Chondrocyte (in vitro differentiated cells): ENCODE measurements around the gene ATAD2B. TPM values are rescaled to one million over a fixed set of nuclear protein-coding genes. Genes with fewer than 3 reads are reported as not detected.
"Not testable (repeated sequence)": the region's sequence is repeated elsewhere in the genome, so short reads cannot be mapped to it uniquely, and the experiment has no call there.

Experiments used
- DNase-seq: peaks from one replicate; pipeline ENCODE4 v3.0.0; 2021; ENCODE audit warnings: mixed read lengths, low spot score
- H3K27ac Mint-ChIP-seq: one replicate; pipeline ENCODE4 v1.8.0; 2021; ENCODE audit warnings: mild to moderate bottlenecking, moderate library complexity, mixed read lengths; ENCODE audit not compliant: unreplicated experiment
- H3K27me3 Mint-ChIP-seq: 2 replicates; pipeline ENCODE4 v1.8.0; 2021; ENCODE audit warnings: low read depth, mixed read lengths
- H3K36me3 Mint-ChIP-seq: 2 replicates; pipeline ENCODE4 v1.8.0; 2021; ENCODE audit warnings: low read depth, mixed read lengths
- H3K4me1 Mint-ChIP-seq: 2 replicates; pipeline ENCODE4 v1.8.0; 2021; ENCODE audit warnings: low read depth, mild to moderate bottlenecking, mixed read lengths
- H3K4me3 Mint-ChIP-seq: one replicate; pipeline ENCODE4 v1.8.0; 2021; ENCODE audit warnings: mild to moderate bottlenecking, moderate library complexity, mixed read lengths; ENCODE audit not compliant: unreplicated experiment
- H3K9me3 Mint-ChIP-seq: 2 replicates; pipeline ENCODE4 v1.8.0; 2021; ENCODE audit warnings: low read depth, mixed read lengths
- CTCF ChIP-seq: fragments of 200-600 bp; sonication (generic); IDR thresholded peaks from 2 replicates; pipeline ENCODE4 v1.5.0; 2021; ENCODE audit warnings: antibody characterized with exemption, mild to moderate bottlenecking, moderate library complexity
- total RNA-seq: library from RNA; stranded (reverse); gene quantifications from 3 replicates; pipeline ENCODE4 v1.2.1, GENCODE V29; 2021

The ATAD2B gene
- total RNA-seq, 1 donor from 2014 or later, result 15.9 TPM

- no peak for DNase-seq
- no peak overlapping the region for H3K27ac Mint-ChIP-seq
Observed at GRCh38 chr2:23782646-23783045, 144.3 kb downstream of the ATAD2B start.

GRCh38 chr2:23782126-23782525 lies 144.8 kb downstream of the ATAD2B start:
- Mint-ChIP-seq H3K27me3 (no peaks in the 10 kb centered on the region), H3K9me3 (no peaks in the 10 kb centered on the region), H3K4me3 (no peak overlapping the region), H3K4me1 (no peaks in the 10 kb centered on the region), H3K27ac (no peak overlapping the region), H3K36me3 (peaks cover 15% of the 10 kb centered on the region)
- TF ChIP-seq CTCF, result no peak
- DNase-seq, result no peak

More at GRCh38 chr2:23782646-23783045, 144.3 kb downstream of the ATAD2B start:
- H3K4me3 Mint-ChIP-seq, result no peak overlapping the region
- H3K36me3 Mint-ChIP-seq, result peaks cover 13% of the 10 kb centered on the region
- no peaks in the 10 kb centered on the region for H3K27me3 Mint-ChIP-seq
- no peak for TF ChIP-seq CTCF
- H3K4me1 Mint-ChIP-seq, result no peaks in the 10 kb centered on the region
- no peaks in the 10 kb centered on the region for H3K9me3 Mint-ChIP-seq

GRCh38 chr2:23780465-23780864 lies 146.5 kb downstream of the ATAD2B start:
- not testable (repeated sequence) for DNase-seq, H3K9me3 Mint-ChIP-seq, H3K27me3 Mint-ChIP-seq, H3K4me3 Mint-ChIP-seq, H3K27ac Mint-ChIP-seq, H3K4me1 Mint-ChIP-seq
- peaks cover 12% of the 10 kb centered on the region for H3K36me3 Mint-ChIP-seq

DNA sequence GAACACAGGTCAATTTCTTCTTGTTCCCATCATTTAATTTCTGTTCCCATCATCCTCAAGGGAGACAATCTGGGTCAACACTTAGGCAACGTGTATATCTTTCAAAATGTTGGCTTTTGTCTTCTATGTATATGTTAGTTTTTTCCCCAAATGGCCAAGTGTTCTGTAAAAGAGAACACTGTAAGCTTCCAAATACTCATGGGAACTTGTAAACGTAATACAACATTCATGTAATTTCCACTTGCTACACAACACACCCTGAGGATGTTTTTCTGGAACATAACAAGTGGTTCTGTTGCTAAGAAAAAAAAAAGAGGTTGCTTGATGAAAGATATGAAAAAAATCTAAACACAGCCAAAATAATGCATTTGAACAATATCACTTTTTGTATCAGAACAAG lies 149.1 kb downstream of the ATAD2B start:
- H3K9me3 Mint-ChIP-seq, result no peaks in the 10 kb centered on the region
- H3K27me3 Mint-ChIP-seq, result no peaks in the 10 kb centered on the region
- H3K4me1 Mint-ChIP-seq, result no peaks in the 10 kb centered on the region
- peaks cover 10% of the 10 kb centered on the region for H3K36me3 Mint-ChIP-seq
- DNase-seq, result no peak
- H3K27ac Mint-ChIP-seq, result no peak overlapping the region
- TF ChIP-seq CTCF, result no peak
- no peak overlapping the region for H3K4me3 Mint-ChIP-seq

DNA sequence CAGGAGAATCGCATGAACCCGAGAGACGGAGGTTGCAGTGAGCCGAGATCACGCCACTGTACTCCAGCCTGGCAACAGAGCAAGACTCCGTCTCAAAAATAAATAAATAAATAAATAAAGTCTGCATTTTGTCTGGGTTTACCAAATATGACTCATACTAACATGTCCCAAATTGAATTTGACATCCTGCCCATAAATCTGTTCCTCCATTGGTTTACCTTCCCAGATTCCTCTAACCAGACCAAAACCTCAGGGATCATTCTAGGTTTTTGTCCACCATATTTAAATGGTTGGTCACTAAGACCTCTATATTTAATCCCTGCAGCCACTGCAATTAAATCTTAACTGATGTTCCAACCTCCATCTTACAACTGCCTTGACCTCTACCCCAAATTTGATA lies 150.9 kb downstream of the ATAD2B start:
- Mint-ChIP-seq H3K27ac (no peak overlapping the region), H3K4me1 (no peaks in the 10 kb centered on the region), H3K36me3 (peaks cover 17% of the 10 kb centered on the region), H3K27me3 (no peaks in the 10 kb centered on the region), H3K9me3 (no peaks in the 10 kb centered on the region), H3K4me3 (no peak overlapping the region)
- TF ChIP-seq CTCF, result no peak
- no peak for DNase-seq

GRCh38 chr2:23772684-23773083 lies 154.2 kb downstream of the ATAD2B start:
- DNase-seq, result no peak
- Mint-ChIP-seq H3K27ac (no peak overlapping the region), H3K27me3 (no peaks in the 10 kb centered on the region), H3K4me3 (no peak overlapping the region), H3K9me3 (no peaks in the 10 kb centered on the region), H3K4me1 (no peaks in the 10 kb centered on the region), H3K36me3 (peaks cover 18% of the 10 kb centered on the region)
- TF ChIP-seq CTCF, result no peak
